Activated T-helper 1 cell treated with anti-CD3 and anti-CD28 coated beads, Interleukin-12 subunit alpha, Interleukin-12 subunit beta, Interleukin-2, Interleukin-4 antibody, amounts not matched to agents 30 ng/mL and 10 ng/mL and 1 ng/mL, durations not matched to agents 14 hours and 24 hours and 36 hours (primary cell): ENCODE measurements around the gene DEDD2. TPM values are rescaled to one million over a fixed set of nuclear protein-coding genes. Genes with fewer than 3 reads are reported as not detected.

ENCODE experiments used
- DNase-seq: peaks from one replicate; pipeline ENCODE4 v3.0.0; 2021; ENCODE audit warnings: low spot score
- H3K27ac Mint-ChIP-seq: one replicate; pipeline ENCODE4 v1.8.0; 2021; ENCODE audit warnings: mild to moderate bottlenecking, mixed read lengths
- H3K27me3 Mint-ChIP-seq: one replicate; pipeline ENCODE4 v1.8.0; 2022; ENCODE audit warnings: mild to moderate bottlenecking, moderate library complexity, mixed read lengths; ENCODE audit not compliant: insufficient read depth
- H3K36me3 Mint-ChIP-seq: one replicate; pipeline ENCODE4 v1.8.0; 2021; ENCODE audit warnings: low read depth, mixed read lengths
- H3K4me1 Mint-ChIP-seq: one replicate; pipeline ENCODE4 v1.8.0; 2021; ENCODE audit warnings: low read depth, mixed read lengths
- H3K4me3 Mint-ChIP-seq: one replicate; pipeline ENCODE4 v1.8.0; 2021; ENCODE audit warnings: mild to moderate bottlenecking, moderate library complexity, mixed read lengths
- H3K9me3 Mint-ChIP-seq: one replicate; pipeline ENCODE4 v1.8.0; 2021; ENCODE audit warnings: mixed read lengths
- intact Hi-C: fragments of 100-400 bp; cut with micrococcal nuclease; formaldehyde crosslinking; loops from one replicate; pipeline ENCODE4 v1.15.1; 2024
- total RNA-seq: library from RNA; stranded (reverse); gene quantifications from 2 replicates; pipeline ENCODE4 v1.2.3, GENCODE V29; 2022

Gene DEDD2
- total RNA-seq, 1 donor from 2014 or later = 37.9 TPM

- peaks cover 19% of the 10 kb centered on the region for H3K4me1 Mint-ChIP-seq
- H3K4me3 Mint-ChIP-seq = peak overlapping the region; percentile 98
- peak overlapping the region; percentile 96 for H3K27ac Mint-ChIP-seq
- H3K9me3 Mint-ChIP-seq = no peaks in the 10 kb centered on the region
- H3K36me3 Mint-ChIP-seq = peaks cover 8% of the 10 kb centered on the region
- DNase-seq = no peak
- H3K27me3 Mint-ChIP-seq = peaks cover 5% of the 10 kb centered on the region
- intact Hi-C loops = no loop called here
These were observed 35.1 kb upstream of the DEDD2 start for GRCh38 chr19:42252365-42253244.

GRCh38 chr19:42251572-42252358 is 34.3 kb upstream of the DEDD2 start:
- Mint-ChIP-seq H3K27me3 (peaks cover 3% of the 10 kb centered on the region), H3K4me3 (peak overlapping the region; percentile 98), H3K4me1 (peaks cover 23% of the 10 kb centered on the region), H3K27ac (peak overlapping the region; percentile 96), H3K36me3 (peaks cover 8% of the 10 kb centered on the region), H3K9me3 (no peaks in the 10 kb centered on the region)
- DNase-seq = no peak
- intact Hi-C loops = no loop called here

- H3K4me3 Mint-ChIP-seq = peak overlapping the region; percentile 57
- no peaks in the 10 kb centered on the region for H3K9me3 Mint-ChIP-seq
- DNase-seq = no peak
- intact Hi-C loops = no loop called here
- no peaks in the 10 kb centered on the region for H3K27me3 Mint-ChIP-seq
- H3K4me1 Mint-ChIP-seq = peaks cover 28% of the 10 kb centered on the region
- peaks cover 8% of the 10 kb centered on the region for H3K36me3 Mint-ChIP-seq
- H3K27ac Mint-ChIP-seq = peak overlapping the region; percentile 23
These were observed 33.4 kb upstream of the DEDD2 start for GRCh38 chr19:42250666-42251531.

- H3K9me3 Mint-ChIP-seq = no peaks in the 10 kb centered on the region
- H3K27me3 Mint-ChIP-seq = no peaks in the 10 kb centered on the region
- H3K36me3 Mint-ChIP-seq = peaks cover 11% of the 10 kb centered on the region
- peak overlapping the region; percentile 26 for H3K4me3 Mint-ChIP-seq
- peaks cover 31% of the 10 kb centered on the region for H3K4me1 Mint-ChIP-seq
- intact Hi-C loops = no loop called here
- no peak for DNase-seq
- H3K27ac Mint-ChIP-seq = peak overlapping the region; percentile 23
These were observed 32.7 kb upstream of the DEDD2 start for GRCh38 chr19:42250183-42250665.

- H3K36me3 Mint-ChIP-seq = peaks cover 11% of the 10 kb centered on the region
- H3K4me1 Mint-ChIP-seq = peaks cover 36% of the 10 kb centered on the region
- intact Hi-C loops = loop anchor here (10.0 kb wide), 1 partner anchor 985 kb away; the partner anchor contains the start of gene HNRNPUL1
- H3K27ac Mint-ChIP-seq = no peak overlapping the region
- no peaks in the 10 kb centered on the region for H3K27me3 Mint-ChIP-seq
- no peak for DNase-seq
- H3K4me3 Mint-ChIP-seq = no peak overlapping the region
- no peaks in the 10 kb centered on the region for H3K9me3 Mint-ChIP-seq
These were observed 32.3 kb upstream of the DEDD2 start for GRCh38 chr19:42249769-42250168.

DNA sequence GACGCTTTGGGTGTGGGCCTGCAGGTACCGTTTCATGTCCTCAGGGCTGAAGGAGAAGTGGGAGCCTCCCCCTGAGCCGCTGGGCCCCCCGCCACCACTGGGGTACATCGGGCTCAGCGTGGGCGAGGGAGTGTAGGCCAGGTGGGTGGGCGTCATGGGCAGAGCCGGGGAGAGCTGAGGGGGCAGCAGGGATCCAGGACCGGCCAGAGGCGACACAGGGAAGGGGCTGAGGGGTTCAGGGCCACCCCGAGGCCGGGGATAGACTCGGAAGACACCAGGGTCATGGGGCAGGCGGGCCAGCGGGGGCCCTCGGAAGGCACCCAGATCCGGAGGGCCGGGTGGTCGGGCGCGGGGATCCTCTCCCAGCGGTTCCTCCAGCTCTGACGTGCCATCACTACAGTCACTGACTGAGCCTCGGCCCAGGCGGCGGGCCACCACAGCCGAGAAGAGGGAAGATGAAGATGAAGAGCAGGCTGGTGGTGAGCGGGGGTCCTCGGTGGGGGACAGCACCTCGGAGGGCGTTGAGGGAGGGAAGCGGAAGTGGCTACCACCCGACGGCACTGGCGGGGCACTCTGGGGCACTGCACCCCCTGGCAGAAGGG is 31.8 kb upstream of the DEDD2 start:
- H3K27me3 Mint-ChIP-seq = no peaks in the 10 kb centered on the region
- no peak overlapping the region for H3K4me3 Mint-ChIP-seq
- peaks cover 41% of the 10 kb centered on the region for H3K4me1 Mint-ChIP-seq
- no peak for DNase-seq
- intact Hi-C loops = loop anchor here (10.0 kb wide), 1 partner anchor 984 kb away; the partner anchor contains the start of gene HNRNPUL1
- peaks cover 11% of the 10 kb centered on the region for H3K36me3 Mint-ChIP-seq
- no peaks in the 10 kb centered on the region for H3K9me3 Mint-ChIP-seq
- H3K27ac Mint-ChIP-seq = no peak overlapping the region

GRCh38 chr19:42248270-42249148 is 31.0 kb upstream of the DEDD2 start:
- no peak overlapping the region for H3K4me3 Mint-ChIP-seq
- no peak overlapping the region for H3K27ac Mint-ChIP-seq
- no peaks in the 10 kb centered on the region for H3K9me3 Mint-ChIP-seq
- intact Hi-C loops = loop anchor here (10.0 kb wide), 1 partner anchor 984 kb away; the partner anchor contains the start of gene HNRNPUL1
- peaks cover 11% of the 10 kb centered on the region for H3K36me3 Mint-ChIP-seq
- no peak for DNase-seq
- peaks cover 42% of the 10 kb centered on the region for H3K4me1 Mint-ChIP-seq
- H3K27me3 Mint-ChIP-seq = no peaks in the 10 kb centered on the region

- Mint-ChIP-seq H3K9me3 (no peaks in the 10 kb centered on the region), H3K27ac (no peak overlapping the region), H3K36me3 (peaks cover 5% of the 10 kb centered on the region), H3K4me1 (peaks cover 43% of the 10 kb centered on the region), H3K4me3 (no peak overlapping the region), H3K27me3 (no peaks in the 10 kb centered on the region)
- intact Hi-C loops = loop anchor here (10.0 kb wide), 1 partner anchor 983 kb away; the partner anchor contains the start of gene HNRNPUL1
- DNase-seq = no peak
These were observed 30.2 kb upstream of the DEDD2 start for GRCh38 chr19:42247640-42248199.

DNA sequence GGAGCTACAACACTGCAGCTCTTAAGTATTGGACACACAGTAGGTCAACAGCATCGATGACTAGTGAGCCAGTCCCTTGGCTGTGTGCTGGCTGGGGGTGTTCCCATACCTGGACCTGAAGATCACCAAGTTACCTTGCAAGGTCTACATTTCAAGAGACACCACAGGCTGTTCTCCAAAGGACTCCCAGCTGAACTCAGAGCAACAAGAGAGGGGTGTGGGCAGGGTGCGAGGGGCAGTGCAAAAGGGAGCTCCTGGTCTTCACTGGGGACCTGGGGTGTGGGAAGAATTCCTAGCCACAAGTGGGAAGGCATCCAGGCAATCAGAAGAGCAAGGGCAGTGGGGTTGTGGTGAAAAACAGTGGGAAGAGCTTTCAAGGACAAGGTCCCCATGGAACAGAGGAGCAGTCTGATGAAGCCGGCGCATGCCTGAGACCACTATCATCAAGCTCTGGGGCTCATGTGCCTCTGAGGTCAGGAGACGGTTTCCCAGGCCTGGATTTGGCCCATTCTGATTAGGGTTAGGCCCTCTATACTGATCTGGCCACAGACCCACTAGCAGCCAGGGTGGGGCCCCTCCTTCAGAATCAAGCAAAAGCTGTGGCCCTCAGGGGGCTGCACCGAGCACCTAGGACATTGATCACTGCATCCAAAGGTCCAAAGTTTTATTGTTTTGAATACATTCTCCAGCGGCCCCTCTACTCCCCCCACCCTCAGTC is 29.6 kb upstream of the DEDD2 start:
- Mint-ChIP-seq H3K4me1 (peaks cover 38% of the 10 kb centered on the region), H3K4me3 (no peak overlapping the region), H3K9me3 (no peaks in the 10 kb centered on the region), H3K36me3 (peaks cover 3% of the 10 kb centered on the region), H3K27ac (no peak overlapping the region), H3K27me3 (no peaks in the 10 kb centered on the region)
- intact Hi-C loops = loop anchor here (10.0 kb wide), 1 partner anchor 982 kb away; the partner anchor contains the start of gene HNRNPUL1
- no peak for DNase-seq

DNA sequence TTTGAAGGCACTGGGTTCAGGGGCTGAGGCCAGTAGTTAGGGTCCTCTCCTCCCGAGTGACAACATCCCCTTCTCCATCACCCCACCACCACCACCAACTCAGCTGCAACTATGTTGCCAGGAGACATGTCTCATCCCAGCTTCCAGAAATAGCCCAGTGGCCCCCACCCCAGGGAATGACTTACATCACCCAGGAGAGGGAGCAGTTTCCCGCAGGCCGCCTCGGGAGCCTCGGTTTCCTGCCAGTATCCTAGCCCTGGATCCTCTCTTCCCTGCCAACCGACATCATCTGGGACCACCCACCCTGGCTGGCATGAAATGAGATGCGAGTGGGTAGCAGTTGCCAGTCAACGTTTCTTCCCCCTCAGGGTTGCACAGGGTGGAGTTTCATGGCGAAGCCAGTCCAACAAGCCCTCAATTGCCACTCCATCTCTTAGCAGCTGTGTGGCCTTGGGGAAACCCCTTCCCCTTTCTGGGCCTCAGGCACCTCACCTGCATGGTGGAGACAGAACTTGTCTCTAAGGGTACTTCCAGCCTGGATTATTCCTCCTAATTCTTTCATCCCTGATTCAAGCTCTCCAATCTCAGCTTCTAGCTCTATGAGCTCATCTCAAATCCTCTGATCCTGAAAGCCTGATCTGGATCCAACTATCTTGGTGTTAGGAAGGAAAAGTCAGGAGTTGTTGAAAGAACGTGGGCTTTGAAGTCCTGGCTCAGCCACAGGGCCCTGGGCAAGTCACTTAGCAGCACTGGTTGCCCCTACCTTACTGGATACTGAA is 28.9 kb upstream of the DEDD2 start:
- Mint-ChIP-seq H3K9me3 (no peaks in the 10 kb centered on the region), H3K27ac (peak overlapping the region; percentile 40), H3K4me3 (peak overlapping the region; percentile 8), H3K36me3 (peaks cover 3% of the 10 kb centered on the region), H3K27me3 (no peaks in the 10 kb centered on the region), H3K4me1 (peaks cover 33% of the 10 kb centered on the region)
- DNase-seq = no peak
- intact Hi-C loops = loop anchor here (10.0 kb wide), 1 partner anchor 982 kb away; the partner anchor contains the start of gene HNRNPUL1
